Panc1 (cell line): ENCODE measurements around the gene ATF3. TPM values are rescaled to one million over a fixed set of nuclear protein-coding genes. Genes with fewer than 3 reads are reported as not detected.
A peak's percentile ranks its signal among the peaks of the same experiment; 100 is the strongest.

Source experiments
- ATAC-seq: fragments of 200-7000 bp; cut with Tn5 transposase; 2 replicates; pipeline ENCODE4 v1.9.1; 2020; ENCODE audit warnings: mild to moderate bottlenecking, moderate library complexity
- BruUV-seq: library from RNA; stranded (reverse); fragments of 400-500 nt; replicated peaks from 2 replicates; lab custom pipeline; 2021; lab: Mats Ljungman, UMichigan
- CTCF ChIA-PET: fragments of 300-600 bp; sonication (Branson Sonifier 250); formaldehyde crosslinking; loops from one replicate; lab custom pipeline; 2022; ENCODE audit warnings: antibody characterized with exemption; lab: Charles Lee
- POLR2A ChIA-PET: fragments of 300-600 bp; sonication (Branson Sonifier 250); formaldehyde crosslinking; loops from one replicate; lab custom pipeline; 2022; ENCODE audit warnings: antibody characterized with exemption; lab: Charles Lee
- DNase-seq: peaks from one replicate; pipeline ENCODE4 v3.0.0-alpha.2; 2010; ENCODE audit warnings: low read depth, low spot score
- H3K27ac ChIP-seq: 2 replicates; pipeline ENCODE4 v1.5.1; 2011; ENCODE audit warnings: mild to moderate bottlenecking, low read length, inconsistent platforms
- H3K27me3 ChIP-seq: fragments of 200-500 bp; sonication (Bioruptor generic); 2 replicates; pipeline ENCODE4 v1.6.0; 2014; ENCODE audit warnings: low read length, inconsistent platforms; ENCODE audit not compliant: control insufficient read depth, insufficient read depth
- H3K36me3 ChIP-seq: fragments of 200-500 bp; sonication (Bioruptor generic); 2 replicates; pipeline ENCODE4 v1.5.1; 2014; ENCODE audit warnings: inconsistent platforms, mild to moderate bottlenecking, low read length, moderate library complexity; ENCODE audit not compliant: control insufficient read depth, insufficient read depth
- H3K4me1 ChIP-seq: 2 replicates; pipeline ENCODE4 v1.5.1; 2011; ENCODE audit warnings: inconsistent platforms, mild to moderate bottlenecking, low read length, moderate library complexity; ENCODE audit not compliant: control insufficient read depth, insufficient read depth
- H3K4me3 ChIP-seq, 2 experiments: 2 replicates each; pipeline ENCODE4 v1.5.1; 2011 to 2012; ENCODE audit warnings: low read depth in 2 of 2, low read length in 2 of 2, mild to moderate bottlenecking in 2 of 2, inconsistent platforms in 1 of 2, moderate library complexity in 1 of 2
- H3K9me3 ChIP-seq: fragments of 200-500 bp; sonication (Bioruptor generic); 2 replicates; pipeline ENCODE4 v1.5.1; 2014; ENCODE audit warnings: low read depth, mild to moderate bottlenecking, inconsistent platforms, low read length, moderate library complexity; ENCODE audit not compliant: control insufficient read depth, insufficient read depth
- CTCF ChIP-seq: fragments of 450-650 bp; IDR thresholded peaks from 2 replicates; pipeline ENCODE4 v1.5.1; 2017; ENCODE audit warnings: mild to moderate bottlenecking
- POLR2AphosphoS5 ChIP-seq: IDR thresholded peaks from 2 replicates; pipeline ENCODE4 v1.6.1; 2012; ENCODE audit warnings: mild to moderate bottlenecking, low read depth, low read length, moderate library complexity
- REST ChIP-seq, 2 experiments: IDR thresholded peaks; 2 replicates each; pipeline ENCODE4 v1.6.1; 2011 to 2012; ENCODE audit warnings: low read depth in 2 of 2, control low read depth in 1 of 2, low read length in 1 of 2, mild to moderate bottlenecking in 1 of 2, moderate library complexity in 1 of 2; ENCODE audit not compliant: insufficient read depth in 1 of 2
- SIN3A ChIP-seq: IDR thresholded peaks from 2 replicates; pipeline ENCODE4 v1.6.1; 2012; ENCODE audit warnings: low read depth, mild to moderate bottlenecking, low read length, moderate library complexity, borderline replicate concordance; ENCODE audit not compliant: insufficient read depth
- TCF7L2 ChIP-seq: IDR thresholded peaks from 2 replicates; pipeline ENCODE4 v1.6.1; 2011; ENCODE audit warnings: mild to moderate bottlenecking, low read depth, low read length, inconsistent platforms
- in situ Hi-C: cut with HindIII; loops from 2 replicates; pipeline ENCODE4 v1.10.0; 2016; ENCODE audit warnings: low sequenced_read_pairs, low pct_unique_long_range_greater_than_20kb
- intact Hi-C: fragments of 100-400 bp; cut with micrococcal nuclease; formaldehyde crosslinking; loops from one replicate; pipeline ENCODE4 v1.10.0; 2022; ENCODE audit not compliant: unreplicated experiment
- total RNA-seq: library from RNA; stranded (reverse); gene quantifications from one replicate; pipeline ENCODE4 v1.2.1, GENCODE V29; 2021; ENCODE audit not compliant: unreplicated experiment

The ATF3 gene
- total RNA-seq, 1 experiment from 2014 or later = 13.3 TPM

- ChIA-PET POLR2A (no interaction called here), CTCF (no interaction called here)
- no peak for TF ChIP-seq SIN3A
- TF ChIP-seq POLR2AphosphoS5 = no peak
- TF ChIP-seq REST (IDR thresholded peaks at IDR 0.05; ENCODE audit: insufficient read depth in 1 of 2, low read depth in 2 of 2, low read length in 1 of 2) = no peak
- no peak for TF ChIP-seq CTCF
- TF ChIP-seq TCF7L2 = no peak
- ATAC-seq (no peak), DNase-seq (no peak)
- intact Hi-C loops (no loop called here), in situ Hi-C loops (no loop called here)
- H3K36me3 ChIP-seq = no peaks in the 10 kb centered on the region
- no peaks in the 10 kb centered on the region for H3K9me3 ChIP-seq
- no peak overlapping the region for H3K4me3 ChIP-seq
- no TSS peak for BruUV-seq
- H3K27ac ChIP-seq = peak overlapping the region; percentile 80; the same call in 1 of the 2 replicates
- no peaks in the 10 kb centered on the region for H3K27me3 ChIP-seq
- H3K4me1 ChIP-seq = peaks cover 27% of the 10 kb centered on the region
Observed at GRCh38 chr1:212565571-212566305, 42.8 kb upstream of the ATF3 start.

- H3K36me3 ChIP-seq = no peaks in the 10 kb centered on the region
- H3K4me1 ChIP-seq = peaks cover 20% of the 10 kb centered on the region
- in situ Hi-C loops = no loop called here
- ATAC-seq (peak; percentile 90), DNase-seq (peak; percentile 24)
- H3K27ac ChIP-seq = peak overlapping the region; percentile 80
- H3K9me3 ChIP-seq = no peaks in the 10 kb centered on the region
- intact Hi-C loops = no loop called here
- ChIA-PET POLR2A (interaction anchor here (0.6 to 0.9 kb wide), 2 partner anchors 42 to 782 kb away, joined by 6 to 17 read pairs; partner anchors contain the start of gene ATF3), CTCF (interaction anchor here (0.9 kb wide), 1 partner anchor 90 kb away, joined by 4 read pairs; no protein-coding TSS in a partner anchor)
- TF ChIP-seq SIN3A = 0 out of 2 replicates have a peak, but pooled peaks have one; percentile 32
- TF ChIP-seq POLR2AphosphoS5 = no peak
- no peak for TF ChIP-seq CTCF
- TF ChIP-seq TCF7L2 = 0 out of 2 replicates have a peak, but pooled peaks have one; percentile 17
- no peaks in the 10 kb centered on the region for H3K27me3 ChIP-seq
- BruUV-seq = no TSS peak
- peak overlapping the region; percentile 47 to 81 for H3K4me3 ChIP-seq
Observed at GRCh38 chr1:212566522-212567479, 41.8 kb upstream of the ATF3 start.
